Stimulated activated CD8-positive, alpha-beta memory T cell treated with anti-CD3 and anti-CD28 coated beads, Interleukin-15, amount 100 ng/mL, for 1 hour (primary cell): ENCODE measurements around the gene MYO18A.
"Not testable (repeated sequence)": the region's sequence is repeated elsewhere in the genome, so short reads cannot be mapped to it uniquely, and the experiment has no call there.

Source experiments
- DNase-seq: peaks from one replicate; pipeline ENCODE4 v3.0.0-alpha.2; 2020; ENCODE audit warnings: low read depth

The MYO18A gene

GRCh38 chr17:29147228-29147627 is 33.0 kb downstream of the MYO18A start:
- not testable (repeated sequence) for DNase-seq

- DNase-seq = no peak
These were observed 33.7 kb downstream of the MYO18A start for GRCh38 chr17:29146369-29146972.

DNA sequence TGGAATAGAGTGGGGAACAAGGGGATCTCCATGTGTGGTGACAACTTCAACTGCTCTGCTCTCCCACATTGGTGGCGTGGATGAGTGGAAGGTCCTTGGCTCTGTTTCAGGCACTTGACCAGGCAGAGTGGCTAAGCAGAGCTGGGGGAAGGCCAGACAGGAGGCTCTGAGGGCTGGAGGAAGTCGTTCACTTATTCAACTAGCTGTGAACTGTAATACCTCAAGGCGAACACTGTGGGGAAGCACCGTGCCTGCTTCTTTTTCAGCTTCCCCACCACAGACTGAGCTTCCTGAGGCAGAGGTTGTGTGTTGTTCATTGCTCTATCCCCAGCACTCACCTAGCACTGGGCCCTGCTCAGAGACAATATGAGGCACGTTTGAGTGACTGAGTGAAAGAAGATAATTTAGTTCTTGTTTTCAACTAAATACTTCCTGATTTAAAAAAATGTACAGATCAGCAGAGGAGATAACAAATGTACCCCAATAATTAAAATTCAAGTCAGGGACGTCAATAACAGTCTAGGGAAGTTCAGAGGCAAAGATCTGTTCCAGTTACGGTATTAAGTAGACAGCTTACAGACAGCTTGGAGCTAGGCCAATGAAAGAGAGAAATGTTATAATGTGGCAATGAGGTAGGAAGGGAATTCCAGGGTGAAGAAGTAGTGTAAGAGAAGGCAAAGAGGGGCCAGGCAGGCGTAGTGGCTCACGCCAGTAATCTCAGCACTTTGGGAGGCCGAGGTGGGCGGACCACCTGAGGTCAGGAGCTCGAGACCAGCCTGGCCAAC is 34.7 kb downstream of the MYO18A start:
- DNase-seq = peak; percentile 52

GRCh38 chr17:29143894-29144293 is 36.3 kb downstream of the MYO18A start:
- no peak for DNase-seq

DNA sequence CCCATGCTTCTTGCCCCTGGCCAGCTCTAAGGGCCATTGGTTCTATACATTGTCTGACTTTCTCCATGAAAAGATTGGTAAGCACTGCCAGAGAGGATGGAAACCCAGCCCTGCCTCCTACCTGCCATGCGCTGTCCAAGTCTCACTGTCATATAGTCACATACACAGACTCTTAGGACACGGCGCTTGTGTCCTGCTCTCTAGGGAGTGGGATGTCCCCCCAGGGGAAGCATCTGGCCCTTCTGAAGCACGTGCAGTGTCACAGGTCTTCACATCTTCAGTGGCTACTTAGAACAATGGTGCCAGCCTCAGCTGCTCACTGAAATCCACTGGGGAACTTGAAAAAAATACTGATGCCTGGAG is 38.7 kb downstream of the MYO18A start:
- no peak for DNase-seq

- no peak for DNase-seq
These were observed 39.3 kb downstream of the MYO18A start for GRCh38 chr17:29140631-29141513.

DNA sequence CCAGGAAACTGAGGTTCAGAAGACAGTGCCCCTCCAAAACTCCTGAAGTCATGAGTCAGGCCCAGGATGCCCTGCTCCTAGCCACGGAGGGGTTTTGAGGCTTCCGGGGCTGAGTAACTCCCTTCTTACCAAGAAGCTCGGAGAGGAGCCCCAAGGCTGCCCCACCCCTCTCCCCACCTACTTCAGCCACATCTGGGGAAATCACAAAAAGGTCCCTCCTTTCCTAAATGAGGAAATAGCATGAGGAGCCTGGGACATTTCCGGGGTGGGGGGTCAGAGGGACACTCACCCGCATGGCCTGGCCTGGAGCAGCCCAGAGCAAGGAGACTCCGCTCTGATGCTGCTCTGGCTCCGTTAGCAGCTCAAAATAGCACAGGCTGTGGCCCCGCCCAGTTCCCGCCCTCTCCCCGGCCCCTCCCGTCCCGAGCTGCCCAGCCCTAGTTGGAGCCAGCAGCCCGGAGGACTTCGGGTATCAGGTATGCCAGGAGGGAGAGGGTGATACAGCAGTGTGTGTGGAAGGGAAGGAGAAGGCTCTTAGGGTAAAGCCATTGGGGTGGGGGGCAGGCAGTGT is 40.1 kb downstream of the MYO18A start:
- peak; percentile 58 for DNase-seq

DNA sequence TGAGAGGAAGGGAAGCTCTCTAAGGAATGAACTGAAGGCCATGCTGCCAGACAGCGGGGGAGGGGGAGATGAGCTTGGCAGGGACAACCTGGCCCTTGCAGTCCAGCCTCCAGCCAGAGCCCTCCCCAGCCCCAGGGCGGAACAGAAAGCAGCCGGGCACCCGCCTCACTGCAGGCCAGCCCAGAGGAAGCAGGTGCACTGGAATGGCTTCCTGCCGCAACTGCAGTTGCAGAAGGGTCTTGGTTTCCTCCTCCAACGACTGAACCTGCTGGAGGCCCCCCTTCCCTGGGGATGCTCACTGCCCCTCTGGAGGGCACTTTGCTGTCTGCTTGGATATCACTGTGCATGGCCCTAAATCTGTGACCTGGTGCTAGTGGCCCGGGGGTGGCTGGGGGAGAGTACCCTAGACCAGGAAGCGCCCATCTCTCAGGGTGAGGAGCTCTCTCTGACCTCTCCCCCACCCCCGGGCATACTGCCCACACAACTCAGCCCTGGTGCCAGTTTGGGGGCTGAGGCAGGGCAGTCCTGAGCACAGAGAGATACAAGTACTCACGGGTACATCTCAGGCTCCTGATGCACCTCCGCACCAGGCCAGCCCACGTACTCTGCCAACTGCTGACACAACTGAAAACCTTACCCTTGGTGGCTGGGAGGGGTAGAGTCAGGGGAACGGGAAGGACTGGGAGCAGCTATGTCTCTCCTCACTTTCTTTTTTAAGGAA is 41.1 kb downstream of the MYO18A start:
- no peak for DNase-seq

- no peak for DNase-seq
These were observed 41.8 kb downstream of the MYO18A start for GRCh38 chr17:29138184-29138955.

GRCh38 chr17:29136998-29137730 is 43.0 kb downstream of the MYO18A start:
- DNase-seq = no peak

GRCh38 chr17:29135464-29135863 is 44.7 kb downstream of the MYO18A start:
- no peak for DNase-seq

DNA sequence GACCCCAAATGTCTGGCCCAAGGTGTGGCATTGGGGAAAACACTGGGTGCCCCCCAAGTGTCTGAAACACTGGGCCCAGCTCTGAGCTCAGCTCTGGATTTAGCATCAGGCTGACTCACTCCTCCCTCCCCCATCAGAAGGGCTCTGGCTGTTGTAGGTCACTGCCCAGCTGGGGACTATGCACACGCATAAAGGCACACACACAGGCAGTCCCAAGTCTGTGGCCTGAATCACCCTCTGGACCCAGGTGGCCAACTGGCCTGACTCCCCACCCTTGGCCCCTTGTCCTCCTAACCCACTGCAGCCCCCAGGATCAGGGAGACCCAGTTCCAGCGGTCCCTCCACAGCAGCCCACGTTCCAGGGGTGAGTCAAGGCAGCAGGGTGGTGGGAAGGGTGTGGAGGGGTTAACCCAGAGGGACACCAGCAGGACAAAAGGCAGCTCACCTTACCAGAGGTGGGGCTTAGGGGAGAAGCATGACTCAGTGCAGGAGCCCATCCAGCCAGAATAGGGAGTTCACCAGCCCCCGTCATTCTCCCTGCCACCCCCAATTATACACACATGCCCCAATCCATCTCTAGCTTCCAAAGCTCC is 47.0 kb downstream of the MYO18A start:
- DNase-seq = no peak

DNA sequence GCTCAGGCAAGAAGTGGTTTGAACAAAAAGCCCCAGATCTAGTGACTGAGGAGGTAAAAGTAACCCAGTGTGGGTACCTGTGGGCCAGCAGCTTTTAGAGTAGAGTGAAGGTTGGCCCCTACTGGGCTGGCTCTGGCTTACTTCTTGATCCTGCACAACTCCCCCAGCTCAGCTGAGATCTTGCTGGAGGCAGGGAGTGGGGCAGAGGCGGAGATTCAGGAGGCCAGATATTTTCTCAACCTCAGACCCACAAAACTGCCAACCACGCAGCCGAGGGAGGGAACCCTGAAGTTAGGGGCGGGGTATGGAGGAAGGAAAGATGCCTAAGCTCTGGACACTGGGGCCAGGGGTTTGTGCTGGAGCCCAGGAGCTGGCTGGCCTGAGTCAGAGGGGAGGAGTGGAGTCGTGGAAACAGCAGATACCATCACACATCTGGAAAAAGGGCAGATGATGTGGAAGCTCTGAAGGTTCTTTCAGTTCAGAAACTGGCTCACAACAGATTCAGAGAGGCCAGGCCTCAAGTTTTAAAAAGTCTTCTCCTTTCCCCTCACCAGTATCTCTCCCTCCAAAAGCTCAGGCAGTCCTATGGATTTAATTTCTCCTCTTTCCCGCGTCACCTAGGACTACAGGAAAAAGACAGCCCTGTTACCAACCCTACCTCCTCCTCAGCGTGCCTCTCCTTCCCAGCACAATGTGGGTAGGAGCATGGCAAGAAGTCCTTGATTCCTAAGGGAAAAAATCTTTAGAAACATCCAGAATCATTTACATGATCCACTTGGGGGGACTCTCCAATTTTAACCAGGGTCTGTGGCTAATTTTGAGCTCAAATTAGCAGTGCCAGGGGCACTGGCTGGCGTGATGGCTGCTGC is 48.1 kb downstream of the MYO18A start:
- DNase-seq = no peak

- DNase-seq = no peak
These were observed 50.5 kb downstream of the MYO18A start for GRCh38 chr17:29129731-29130130.

DNA sequence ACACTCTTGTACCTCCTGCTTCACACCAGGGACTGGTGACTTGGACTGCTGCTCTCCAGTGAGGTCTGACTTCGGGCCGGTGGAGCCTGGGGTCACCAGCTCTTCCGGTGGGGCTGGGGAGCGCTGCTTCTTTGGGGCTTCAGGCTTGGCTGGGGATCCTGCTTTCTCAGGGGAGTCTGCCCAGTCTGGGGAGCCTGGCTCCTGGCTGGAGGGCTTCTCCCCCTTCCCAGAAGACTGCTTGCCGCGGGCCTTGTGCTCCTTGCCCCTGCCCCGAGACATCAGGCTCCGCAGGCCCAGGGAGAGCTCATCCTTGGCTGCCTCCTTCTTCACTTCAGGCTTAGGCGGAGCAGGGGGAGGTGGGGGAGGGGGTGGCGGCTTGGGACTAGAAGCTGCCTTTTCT is 52.4 kb downstream of the MYO18A start:
- no peak for DNase-seq

- DNase-seq = no peak
These were observed 53.8 kb downstream of the MYO18A start for GRCh38 chr17:29126268-29126930.

DNA sequence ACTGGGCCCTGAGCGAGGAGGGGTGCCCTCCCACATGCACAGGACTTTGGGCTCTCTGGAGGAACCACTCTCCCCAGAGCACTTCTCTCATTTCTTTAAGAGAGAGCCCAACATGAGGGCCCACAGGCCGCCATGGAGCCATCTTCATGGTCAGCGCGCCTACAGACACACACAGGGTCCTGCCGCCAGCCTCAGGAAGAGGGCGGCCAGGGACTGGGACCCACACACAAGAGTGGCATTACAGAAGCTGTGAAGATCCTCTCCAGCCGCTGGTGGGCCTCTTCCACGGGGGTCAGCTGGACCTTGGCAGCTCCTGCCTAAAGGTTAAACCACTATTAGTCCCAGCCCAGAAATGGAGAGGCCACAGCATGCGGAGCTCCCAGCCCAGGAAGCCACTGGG is 54.5 kb downstream of the MYO18A start:
- no peak for DNase-seq

- no peak for DNase-seq
These were observed 55.3 kb downstream of the MYO18A start for GRCh38 chr17:29124925-29125273.
